Measurements from ENCODE around the gene SEMA6B.
"Not testable (repeated sequence)": the region's sequence is repeated elsewhere in the genome, so short reads cannot be mapped to it uniquely, and the experiment has no call there.

The SEMA6B gene

DNA sequence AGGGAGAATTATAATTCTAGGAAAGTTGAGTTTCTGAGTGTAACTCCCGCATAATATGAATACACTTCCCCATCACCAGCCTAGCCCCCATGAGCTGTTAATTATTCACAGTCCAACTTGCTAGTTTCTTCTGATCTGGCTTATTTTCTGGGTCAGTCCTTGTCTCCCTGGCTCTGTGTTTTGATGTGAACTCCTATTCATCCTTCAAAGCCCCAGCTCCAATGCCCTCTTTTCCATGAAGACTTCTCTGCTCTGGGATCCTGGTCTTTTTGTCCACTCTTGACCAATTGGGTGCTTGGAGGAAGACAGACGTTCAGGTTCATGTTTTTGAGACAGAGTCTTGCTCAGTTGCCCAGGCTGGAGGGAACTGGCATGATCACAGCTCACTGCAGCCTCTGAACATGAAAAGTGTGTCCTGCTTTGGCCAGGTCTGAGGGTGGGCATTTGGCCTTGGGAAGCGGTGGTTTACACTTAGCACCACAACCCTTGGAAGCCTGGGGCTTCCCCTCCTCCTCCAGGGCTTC, 20.3 kb downstream of the SEMA6B start:
- Histone ChIP-seq H3K36me3 (ENCODE audit: insufficient read depth, low read depth, low read length) (no peaks in the 10 kb centered on the region), H3K9ac (ENCODE audit: low read depth, low read length) (no peak overlapping the region), H3K4me1 (ENCODE audit: insufficient read depth, low read length) (no peaks in the 10 kb centered on the region; the same call in 1 of the 2 replicates), H3K4me3 (ENCODE audit: low read length) (no peak overlapping the region), H3K27ac (ENCODE audit: low read length) (no peak overlapping the region), H3K9me3 (ENCODE audit: insufficient read depth, low read depth, low read length) (no peaks in the 10 kb centered on the region), H3K27me3 (ENCODE audit: insufficient read depth, low read length) (peaks cover 7% of the 10 kb centered on the region)

DNA sequence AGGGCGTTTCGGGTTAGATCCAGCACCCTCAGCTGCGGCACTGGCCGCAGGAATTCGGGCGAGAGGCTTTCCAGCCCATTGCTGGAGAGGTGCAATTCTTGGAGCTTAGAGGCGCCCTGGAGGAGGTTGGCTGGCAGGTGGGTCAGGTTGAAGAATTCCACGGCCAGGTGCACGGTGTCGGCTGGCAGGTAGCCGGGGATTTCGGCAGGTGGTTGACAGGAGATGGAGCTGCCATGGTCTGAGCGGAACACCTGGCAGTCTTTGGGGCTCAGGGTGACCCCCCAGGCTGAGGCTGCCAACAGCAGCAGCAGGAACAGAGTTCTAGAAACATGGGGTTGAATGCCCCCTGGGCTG, 20.9 kb downstream of the SEMA6B start:
- no peak overlapping the region for H3K27ac ChIP-seq (ENCODE audit: low read length)
- no peak overlapping the region for H3K9ac ChIP-seq (ENCODE audit: low read depth, low read length)
- H3K27me3 ChIP-seq (ENCODE audit: insufficient read depth, low read length), result peaks cover 14% of the 10 kb centered on the region

DNA sequence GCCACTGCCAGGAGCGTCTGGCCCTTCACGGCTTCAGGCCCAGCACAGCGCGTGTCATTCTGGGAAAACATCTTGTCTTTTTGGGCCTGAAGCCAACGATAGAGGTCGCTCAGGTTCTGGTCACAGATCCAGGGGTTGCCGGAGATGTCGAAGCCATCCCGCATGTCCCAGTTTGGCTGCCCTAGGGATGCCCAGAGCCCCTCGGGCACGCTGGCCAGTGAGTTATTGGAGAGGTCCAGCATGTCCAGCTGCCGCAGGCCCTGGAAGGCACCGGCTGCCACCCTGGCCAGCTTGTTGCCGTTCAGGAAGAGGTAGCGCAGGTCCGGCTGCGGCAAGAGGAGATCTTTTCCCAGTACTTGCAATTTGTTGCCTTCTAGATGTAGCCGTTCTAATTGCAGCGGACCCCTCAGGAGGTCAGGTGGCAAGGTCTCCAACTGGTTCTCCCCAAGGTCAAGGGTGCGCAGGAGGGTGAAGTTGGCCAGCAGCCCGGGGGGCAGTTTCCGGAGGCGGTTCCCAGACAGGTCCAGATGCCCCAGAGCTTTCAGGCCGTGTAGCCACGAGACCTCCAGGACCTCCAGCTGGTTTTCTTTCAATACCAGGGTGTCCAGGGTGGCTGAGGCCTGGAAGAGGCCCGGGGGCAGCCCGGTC, 21.4 kb downstream of the SEMA6B start:
- Histone ChIP-seq H3K27ac (ENCODE audit: low read length) (no peak overlapping the region), H3K36me3 (ENCODE audit: insufficient read depth, low read depth, low read length) (no peaks in the 10 kb centered on the region), H3K4me1 (ENCODE audit: insufficient read depth, low read length) (no peaks in the 10 kb centered on the region; the same call in 1 of the 2 replicates), H3K9ac (ENCODE audit: low read depth, low read length) (no peak overlapping the region), H3K4me3 (ENCODE audit: low read length) (no peak overlapping the region), H3K27me3 (ENCODE audit: insufficient read depth, low read length) (peaks cover 19% of the 10 kb centered on the region), H3K9me3 (ENCODE audit: insufficient read depth, low read depth, low read length) (no peaks in the 10 kb centered on the region)

More for the DNA sequence above, 20.9 kb downstream of the SEMA6B start:
- Histone ChIP-seq H3K4me1 (ENCODE audit: insufficient read depth, low read length) (no peaks in the 10 kb centered on the region; the same call in 1 of the 2 replicates), H3K9me3 (ENCODE audit: insufficient read depth, low read depth, low read length) (no peaks in the 10 kb centered on the region), H3K4me3 (ENCODE audit: low read length) (no peak overlapping the region), H3K36me3 (ENCODE audit: insufficient read depth, low read depth, low read length) (no peaks in the 10 kb centered on the region)

- Histone ChIP-seq H3K27me3 (ENCODE audit: insufficient read depth, low read length) (peaks cover 19% of the 10 kb centered on the region), H3K27ac (ENCODE audit: low read length) (no peak overlapping the region), H3K36me3 (ENCODE audit: insufficient read depth, low read depth, low read length) (no peaks in the 10 kb centered on the region), H3K9me3 (ENCODE audit: insufficient read depth, low read depth, low read length) (no peaks in the 10 kb centered on the region), H3K9ac (ENCODE audit: low read depth, low read length) (no peak overlapping the region), H3K4me3 (ENCODE audit: low read length) (no peak overlapping the region), H3K4me1 (ENCODE audit: insufficient read depth, low read length) (no peaks in the 10 kb centered on the region; the same call in 1 of the 2 replicates)
Observed at GRCh38 chr19:4536798-4537197, 22.7 kb downstream of the SEMA6B start.

DNA sequence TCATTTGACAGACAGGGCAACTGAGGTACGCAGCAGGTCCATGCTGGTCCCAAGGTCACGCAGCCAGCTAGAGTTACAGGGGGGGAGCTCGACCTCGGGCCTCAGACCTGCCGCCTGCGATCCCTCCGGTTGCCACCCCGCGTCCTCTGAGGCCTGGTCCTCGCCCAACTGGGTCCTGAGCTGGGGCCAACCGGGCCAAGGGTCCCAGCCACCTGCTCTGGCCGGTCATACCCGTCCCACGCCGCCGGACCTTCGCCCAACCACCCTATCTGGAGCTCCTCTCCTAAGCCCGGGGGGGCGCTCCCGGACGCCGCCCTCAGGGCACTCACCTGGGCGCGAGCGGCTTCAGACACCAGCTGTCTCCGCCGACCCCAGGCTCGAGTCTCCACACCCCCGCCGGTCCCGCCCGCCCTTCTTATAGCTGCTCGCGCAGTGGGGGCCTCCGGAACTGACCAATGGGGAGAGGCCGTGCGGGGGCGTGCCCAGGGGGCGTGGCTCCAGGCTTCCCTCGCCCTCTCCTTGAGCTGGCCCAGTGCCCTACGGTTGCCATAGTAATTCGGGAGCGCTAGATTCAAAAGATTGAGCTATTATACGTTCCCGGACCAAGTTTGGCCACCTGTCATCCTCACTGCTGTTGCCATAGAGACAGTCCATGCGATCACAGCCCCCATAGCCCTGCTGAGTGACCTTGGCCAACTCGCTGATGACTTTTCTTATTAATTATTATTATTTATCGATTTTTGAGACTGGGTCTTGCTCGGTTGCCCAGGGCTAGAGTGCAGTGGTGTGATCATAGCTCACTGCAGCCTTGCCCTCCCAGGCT, 24.4 kb downstream of the SEMA6B start, which contains the start of gene PLIN5:
Gene PLIN5 (minus strand): TSS at position 389 of the 823 bp plus-strand sequence. CDS start 1,150 bp downstream, outside the sequence.
- Histone ChIP-seq H3K9ac (ENCODE audit: low read depth, low read length) (no peak within 1 kb of the TSS), H3K27me3 (ENCODE audit: insufficient read depth, low read length) (peaks cover 19% of the 10 kb centered on the region), H3K27ac (ENCODE audit: low read length) (no peak within 1 kb of the TSS), H3K4me3 (ENCODE audit: low read length) (peak within 1 kb of the TSS; percentile 52; the same call in 1 of the 2 replicates), H3K4me1 (ENCODE audit: insufficient read depth, low read length) (no peaks in the 10 kb centered on the region; the same call in 1 of the 2 replicates), H3K36me3 (ENCODE audit: insufficient read depth, low read depth, low read length) (no peaks in the 10 kb centered on the region), H3K9me3 (ENCODE audit: insufficient read depth, low read depth, low read length) (no peaks in the 10 kb centered on the region)

DNA sequence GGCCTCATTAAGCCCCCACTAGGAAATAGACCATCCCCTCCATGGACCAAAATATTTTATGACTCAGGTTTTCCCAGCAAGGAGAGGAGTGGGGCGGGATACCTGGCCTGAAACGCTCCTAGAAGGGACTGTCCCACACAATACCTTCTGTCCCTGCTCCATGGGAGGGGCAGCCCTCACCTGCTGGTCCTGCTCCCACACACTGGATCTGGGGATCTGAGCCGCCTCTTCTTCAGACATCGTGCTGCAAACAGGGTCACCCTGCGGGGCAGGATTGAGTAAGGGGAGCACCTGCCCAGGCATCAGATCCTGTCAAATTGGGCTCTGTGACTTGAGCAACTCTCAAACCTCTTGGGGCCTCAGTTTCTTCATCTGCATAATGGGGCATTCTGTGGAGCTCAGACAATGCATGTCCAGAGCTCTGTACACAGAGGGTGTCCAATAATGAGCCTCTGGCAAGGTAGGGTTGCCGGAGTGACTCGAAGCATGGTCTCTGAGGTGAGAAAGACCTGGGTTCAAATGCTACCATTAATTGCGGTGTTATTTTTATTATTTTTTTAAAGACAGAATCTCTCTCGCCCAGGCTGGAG, 25.6 kb downstream of the SEMA6B start:
- H3K9me3 ChIP-seq (ENCODE audit: insufficient read depth, low read depth, low read length), result no peaks in the 10 kb centered on the region
- H3K9ac ChIP-seq (ENCODE audit: low read depth, low read length), result no peak overlapping the region
- no peak overlapping the region for H3K4me3 ChIP-seq (ENCODE audit: low read length)
- no peaks in the 10 kb centered on the region for H3K36me3 ChIP-seq (ENCODE audit: insufficient read depth, low read depth, low read length)
- no peaks in the 10 kb centered on the region; the same call in 1 of the 2 replicates for H3K4me1 ChIP-seq (ENCODE audit: insufficient read depth, low read length)
- no peak overlapping the region for H3K27ac ChIP-seq (ENCODE audit: low read length)
- H3K27me3 ChIP-seq (ENCODE audit: insufficient read depth, low read length), result peaks cover 19% of the 10 kb centered on the region

- no peak overlapping the region for H3K27ac ChIP-seq (ENCODE audit: low read length)
- peaks cover 19% of the 10 kb centered on the region for H3K27me3 ChIP-seq (ENCODE audit: insufficient read depth, low read length)
Observed at GRCh38 chr19:4533334-4533733, 26.1 kb downstream of the SEMA6B start.

GRCh38 chr19:4531562-4532165, 27.8 kb downstream of the SEMA6B start:
- no peaks in the 10 kb centered on the region for H3K36me3 ChIP-seq (ENCODE audit: insufficient read depth, low read depth, low read length)
- no peak overlapping the region for H3K4me3 ChIP-seq (ENCODE audit: low read length)
- H3K4me1 ChIP-seq (ENCODE audit: insufficient read depth, low read length), result no peaks in the 10 kb centered on the region; the same call in 1 of the 2 replicates
- no peaks in the 10 kb centered on the region for H3K9me3 ChIP-seq (ENCODE audit: insufficient read depth, low read depth, low read length)
- no peak overlapping the region for H3K9ac ChIP-seq (ENCODE audit: low read depth, low read length)
- H3K27ac ChIP-seq (ENCODE audit: low read length), result no peak overlapping the region
- H3K27me3 ChIP-seq (ENCODE audit: insufficient read depth, low read length), result peaks cover 19% of the 10 kb centered on the region

More at GRCh38 chr19:4533334-4533733, 26.1 kb downstream of the SEMA6B start:
- no peaks in the 10 kb centered on the region; the same call in 1 of the 2 replicates for H3K4me1 ChIP-seq (ENCODE audit: insufficient read depth, low read length)
- H3K9ac ChIP-seq (ENCODE audit: low read depth, low read length), result no peak overlapping the region
- no peaks in the 10 kb centered on the region for H3K36me3 ChIP-seq (ENCODE audit: insufficient read depth, low read depth, low read length)
- no peaks in the 10 kb centered on the region for H3K9me3 ChIP-seq (ENCODE audit: insufficient read depth, low read depth, low read length)
- no peak overlapping the region for H3K4me3 ChIP-seq (ENCODE audit: low read length)

- peaks cover 19% of the 10 kb centered on the region for H3K27me3 ChIP-seq (ENCODE audit: insufficient read depth, low read length)
- H3K27ac ChIP-seq (ENCODE audit: low read length), result no peak overlapping the region
- H3K9me3 ChIP-seq (ENCODE audit: insufficient read depth, low read depth, low read length), result no peaks in the 10 kb centered on the region
- H3K4me3 ChIP-seq (ENCODE audit: low read length), result no peak overlapping the region
- no peak overlapping the region for H3K9ac ChIP-seq (ENCODE audit: low read depth, low read length)
- no peaks in the 10 kb centered on the region for H3K4me1 ChIP-seq (ENCODE audit: insufficient read depth, low read length)
- no peaks in the 10 kb centered on the region for H3K36me3 ChIP-seq (ENCODE audit: insufficient read depth, low read depth, low read length)
Observed at GRCh38 chr19:4529924-4530522, 29.5 kb downstream of the SEMA6B start.

DNA sequence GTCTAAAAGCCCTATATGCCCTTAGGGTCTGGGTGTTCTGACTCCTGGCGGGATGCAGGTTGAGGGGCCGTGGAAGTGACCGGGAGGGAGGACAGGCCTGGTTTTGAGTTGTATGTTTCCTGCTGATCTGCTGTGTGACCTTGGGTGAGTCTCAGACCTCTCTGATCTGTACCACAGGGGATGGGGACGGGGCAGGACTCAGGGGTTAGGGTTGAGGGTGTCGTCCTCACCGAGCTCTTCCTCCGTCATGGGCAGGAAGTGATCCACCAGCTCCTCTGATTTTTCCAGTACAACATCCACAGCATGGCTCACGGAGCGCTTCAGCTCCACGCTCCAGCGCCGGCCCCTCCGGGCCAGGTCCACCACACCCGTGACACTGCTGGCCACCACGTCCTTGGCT, 30.6 kb downstream of the SEMA6B start:
- Histone ChIP-seq H3K9ac (ENCODE audit: low read depth, low read length) (no peak overlapping the region), H3K27me3 (ENCODE audit: insufficient read depth, low read length) (peaks cover 8% of the 10 kb centered on the region; the same call in 1 of the 2 replicates), H3K27ac (ENCODE audit: low read length) (no peak overlapping the region), H3K36me3 (ENCODE audit: insufficient read depth, low read depth, low read length) (no peaks in the 10 kb centered on the region), H3K4me1 (ENCODE audit: insufficient read depth, low read length) (no peaks in the 10 kb centered on the region), H3K9me3 (ENCODE audit: insufficient read depth, low read depth, low read length) (no peaks in the 10 kb centered on the region), H3K4me3 (ENCODE audit: low read length) (no peak overlapping the region)

GRCh38 chr19:4527377-4527776, 32.1 kb downstream of the SEMA6B start:
- H3K36me3 ChIP-seq (ENCODE audit: insufficient read depth, low read depth, low read length); H3K4me3 ChIP-seq (ENCODE audit: low read length); H3K27ac ChIP-seq (ENCODE audit: low read length); H3K9me3 ChIP-seq (ENCODE audit: insufficient read depth, low read depth, low read length); H3K9ac ChIP-seq (ENCODE audit: low read depth, low read length); H3K4me1 ChIP-seq (ENCODE audit: insufficient read depth, low read length); H3K27me3 ChIP-seq (ENCODE audit: insufficient read depth, low read length): not testable (repeated sequence)

All from iPS-20b (cell line).